Trophoblast cell (in vitro differentiated cells and primary cell): ENCODE results near the gene RBFOX2.

Source experiments
- DNase-seq, 2 donors: peaks; one replicate each; pipeline ENCODE4 v3.0.0-alpha.2; 2016
- H2AFZ ChIP-seq: 2 replicates; pipeline ENCODE4 v1.6.1; 2013; ENCODE audit warnings: low read length, moderate library complexity, mild to moderate bottlenecking; ENCODE audit not compliant: insufficient read depth, poor library complexity
- H2AK5ac ChIP-seq: 2 replicates; pipeline ENCODE4 v1.6.1; 2013; ENCODE audit warnings: mild to moderate bottlenecking, low read length
- H2BK120ac ChIP-seq: 2 replicates; pipeline ENCODE4 v1.6.1; 2013; ENCODE audit warnings: low read length, mild to moderate bottlenecking, moderate library complexity; ENCODE audit not compliant: insufficient read depth, poor library complexity
- H2BK12ac ChIP-seq: 2 replicates; pipeline ENCODE4 v1.6.1; 2013; ENCODE audit warnings: mild to moderate bottlenecking, low read length, moderate library complexity
- H2BK5ac ChIP-seq: 2 replicates; pipeline ENCODE4 v1.6.1; 2013; ENCODE audit warnings: low read length, low read depth, moderate library complexity, mild to moderate bottlenecking; ENCODE audit not compliant: poor library complexity
- H3K14ac ChIP-seq: 2 replicates; pipeline ENCODE4 v1.6.1; 2013; ENCODE audit warnings: mild to moderate bottlenecking, low read length
- H3K18ac ChIP-seq: 2 replicates; pipeline ENCODE4 v1.6.1; 2013; ENCODE audit warnings: mild to moderate bottlenecking, low read length
- H3K23ac ChIP-seq: 2 replicates; pipeline ENCODE4 v1.6.1; 2013; ENCODE audit warnings: low read length
- H3K27ac ChIP-seq: 2 replicates; pipeline ENCODE4 v1.5.1; 2013; ENCODE audit warnings: low read depth, mild to moderate bottlenecking, inconsistent platforms, low read length, moderate library complexity
- H3K27me3 ChIP-seq: 2 replicates; pipeline ENCODE4 v1.6.1; 2013; ENCODE audit warnings: inconsistent platforms, mild to moderate bottlenecking, low read length, moderate library complexity; ENCODE audit not compliant: insufficient read depth
- H3K36me3 ChIP-seq, 2 experiments: 1 replicate in 1 of 2; 2 replicates in 1 of 2; pipeline ENCODE4 v1.6.1; 2013; ENCODE audit warnings: low read length in 2 of 2, mild to moderate bottlenecking in 2 of 2, moderate library complexity in 1 of 2; ENCODE audit not compliant: insufficient read depth in 2 of 2, control insufficient read depth in 1 of 2
- H3K4ac ChIP-seq: 2 replicates; pipeline ENCODE4 v1.6.1; 2013; ENCODE audit warnings: low read depth, mild to moderate bottlenecking, low read length, moderate library complexity
- H3K4me1 ChIP-seq, 2 experiments: 1 replicate in 1 of 2; 2 replicates in 1 of 2; pipeline ENCODE4 v1.6.1; 2013; ENCODE audit warnings: low read length in 2 of 2, mild to moderate bottlenecking in 2 of 2, moderate library complexity in 1 of 2; ENCODE audit not compliant: insufficient read depth in 2 of 2, control insufficient read depth in 1 of 2
- H3K4me2 ChIP-seq: 2 replicates; pipeline ENCODE4 v1.6.1; 2013; ENCODE audit warnings: inconsistent platforms, mild to moderate bottlenecking, low read length, moderate library complexity
- H3K4me3 ChIP-seq: 2 replicates; pipeline ENCODE4 v1.5.1; 2013; ENCODE audit warnings: mild to moderate bottlenecking, low read depth, low read length, inconsistent platforms
- H3K79me1 ChIP-seq: one replicate; pipeline ENCODE4 v1.6.1; 2013; ENCODE audit warnings: low read length
- H3K79me2 ChIP-seq: 2 replicates; pipeline ENCODE4 v1.6.1; 2013; ENCODE audit warnings: low read length, mild to moderate bottlenecking; ENCODE audit not compliant: control insufficient read depth, insufficient read depth, poor library complexity
- H3K9ac ChIP-seq: 2 replicates; pipeline ENCODE4 v1.6.1; 2013; ENCODE audit warnings: mild to moderate bottlenecking, low read length
- H3K9me3 ChIP-seq: 2 replicates; pipeline ENCODE4 v1.6.1; 2013; ENCODE audit warnings: low read depth, mild to moderate bottlenecking, control low read depth, inconsistent platforms, low read length; ENCODE audit not compliant: insufficient read depth
- H4K12ac ChIP-seq: 2 replicates; pipeline ENCODE4 v1.6.1; 2013; ENCODE audit warnings: low read depth, mild to moderate bottlenecking, low read length, moderate library complexity
- H4K8ac ChIP-seq: 2 replicates; pipeline ENCODE4 v1.6.1; 2013; ENCODE audit warnings: low read depth, mild to moderate bottlenecking, low read length, moderate library complexity
- H4K91ac ChIP-seq: one replicate; pipeline ENCODE4 v1.6.1; 2013; ENCODE audit warnings: low read depth, mild to moderate bottlenecking, low read length, moderate library complexity
- WGBS: extraction: QIAGEN DNeasy Blood & Tissue Kit; methylation state at CpG from one replicate; pipeline ENCODE4 v1.1.7; 2013; ENCODE audit warnings: missing lambda C conversion rate; ENCODE audit not compliant: insufficient read length, insufficient coverage; ENCODE audit errors: extremely low coverage; 5-methylcytosine and 5-hydroxymethylcytosine counted together

The RBFOX2 gene

GRCh38 chr22:35824256-35824655 is 204.4 kb downstream of the RBFOX2 start:
- Histone ChIP-seq H3K4me2 (no peak overlapping the region), H4K8ac (no peak overlapping the region), H2AFZ (no peak overlapping the region), H3K79me2 (no peaks in the 10 kb centered on the region), H2BK5ac (no peak overlapping the region), H3K9me3 (no peaks in the 10 kb centered on the region), H3K4ac (no peak overlapping the region), H2BK12ac (no peak overlapping the region), H2AK5ac (no peak overlapping the region), H3K4me1 (peaks cover 0 to 3% of the 10 kb centered on the region in 2 experiments), H3K23ac (no peak overlapping the region), H4K12ac (no peak overlapping the region), H3K79me1 (no peaks in the 10 kb centered on the region), H3K4me3 (no peak overlapping the region), H4K91ac (no peak overlapping the region), H3K14ac (no peak overlapping the region), H3K36me3 (peaks cover 1 to 5% of the 10 kb centered on the region in 2 experiments), H3K9ac (no peak overlapping the region), H3K18ac (no peak overlapping the region), H2BK120ac (no peak overlapping the region), H3K27ac (no peak overlapping the region), H3K27me3 (no peaks in the 10 kb centered on the region)
- no peak for DNase-seq
- no CpG with 5 or more reads among the region's 2 CpGs for WGBS

- no peaks in the 10 kb centered on the region for H3K79me2 ChIP-seq
- H2BK5ac ChIP-seq = no peak overlapping the region
- H3K36me3 ChIP-seq = peaks cover 5% of the 10 kb centered on the region in 2 experiments
- no peak overlapping the region for H4K8ac ChIP-seq
- no peak overlapping the region for H3K4me2 ChIP-seq
- no peak overlapping the region for H3K27ac ChIP-seq
- no peak overlapping the region for H2BK120ac ChIP-seq
- H3K18ac ChIP-seq = no peak overlapping the region
- H2AFZ ChIP-seq = no peak overlapping the region
- H3K9me3 ChIP-seq = no peaks in the 10 kb centered on the region
- no peaks in the 10 kb centered on the region for H3K27me3 ChIP-seq
- no peak overlapping the region for H4K12ac ChIP-seq
- H3K4me3 ChIP-seq = no peak overlapping the region
- no peak for DNase-seq
- H3K4ac ChIP-seq = no peak overlapping the region
- no peak overlapping the region for H3K14ac ChIP-seq
- no CpG with 5 or more reads among the region's 1 CpG for WGBS
- peak overlapping the region; percentile 3 for H3K23ac ChIP-seq
- H3K79me1 ChIP-seq = no peaks in the 10 kb centered on the region
- H2BK12ac ChIP-seq = no peak overlapping the region
- H3K4me1 ChIP-seq = no peaks in the 10 kb centered on the region
- H3K9ac ChIP-seq = no peak overlapping the region
- H2AK5ac ChIP-seq = no peak overlapping the region
- no peak overlapping the region for H4K91ac ChIP-seq
Observed at GRCh38 chr22:35821654-35822053, 207.0 kb downstream of the RBFOX2 start.

DNA sequence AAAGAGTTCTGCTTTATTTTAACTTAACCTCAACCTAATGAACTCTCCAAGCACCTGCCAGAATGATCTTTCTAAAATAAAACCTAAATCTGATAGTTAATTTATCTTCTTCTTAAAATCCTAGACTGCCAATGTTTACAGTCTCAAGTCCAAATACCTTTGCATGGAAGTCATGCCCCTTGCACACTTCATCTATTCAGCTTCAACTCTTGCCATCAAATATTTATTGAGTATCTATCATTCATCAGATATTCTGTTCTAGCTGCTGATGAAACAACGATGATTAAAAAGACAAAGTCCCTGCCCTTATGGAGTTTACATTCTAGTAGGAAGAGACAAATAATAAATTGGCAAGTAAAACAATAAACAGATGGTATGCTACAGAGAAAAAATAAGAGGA is 209.2 kb downstream of the RBFOX2 start:
- Histone ChIP-seq H3K27ac (no peak overlapping the region), H2AFZ (no peak overlapping the region), H3K18ac (no peak overlapping the region), H3K4me2 (no peak overlapping the region), H2BK5ac (no peak overlapping the region), H3K79me2 (no peaks in the 10 kb centered on the region), H3K79me1 (no peaks in the 10 kb centered on the region), H3K36me3 (peaks cover 2 to 5% of the 10 kb centered on the region in 2 experiments), H2AK5ac (no peak overlapping the region), H4K91ac (no peak overlapping the region), H3K4me1 (no peaks in the 10 kb centered on the region), H3K9me3 (no peaks in the 10 kb centered on the region), H4K12ac (no peak overlapping the region), H3K23ac (no peak overlapping the region), H3K27me3 (no peaks in the 10 kb centered on the region), H3K14ac (no peak overlapping the region), H2BK12ac (no peak overlapping the region), H4K8ac (no peak overlapping the region), H2BK120ac (no peak overlapping the region), H3K4me3 (no peak overlapping the region), H3K9ac (no peak overlapping the region), H3K4ac (no peak overlapping the region)
- no CpG with 5 or more reads among the region's 1 CpG for WGBS
- no peak for DNase-seq

- Histone ChIP-seq H3K79me1 (no peaks in the 10 kb centered on the region), H3K79me2 (no peaks in the 10 kb centered on the region), H4K8ac (no peak overlapping the region), H4K91ac (no peak overlapping the region), H3K4me1 (no peaks in the 10 kb centered on the region), H3K27ac (no peak overlapping the region), H3K18ac (no peak overlapping the region), H3K4ac (no peak overlapping the region), H3K14ac (no peak overlapping the region), H3K4me2 (no peak overlapping the region), H4K12ac (no peak overlapping the region), H2BK120ac (no peak overlapping the region), H2BK5ac (no peak overlapping the region), H3K4me3 (no peak overlapping the region), H2BK12ac (no peak overlapping the region), H2AFZ (no peak overlapping the region), H3K23ac (no peak overlapping the region), H2AK5ac (no peak overlapping the region), H3K9me3 (no peaks in the 10 kb centered on the region), H3K9ac (no peak overlapping the region), H3K27me3 (no peaks in the 10 kb centered on the region), H3K36me3 (peaks cover 1 to 4% of the 10 kb centered on the region in 2 experiments)
- no CpG with 5 or more reads among the region's 1 CpG for WGBS
- no peak for DNase-seq
Observed at GRCh38 chr22:35818897-35819296, 209.7 kb downstream of the RBFOX2 start.
